ENCODE measurements around the gene PAGE2.

- TF ChIP-seq NR3C1 (CRISPR knock-in tag; IDR thresholded peaks at IDR 0.05) (no peak), HNRNPUL1 (IDR thresholded peaks at IDR 0.05; ENCODE audit: low read depth, low read length) (no peak), NCOA1 (CRISPR knock-in tag; IDR thresholded peaks at IDR 0.05) (no peak), ELF1 (CRISPR knock-in tag; IDR thresholded peaks at IDR 0.05) (no peak), ADNP (CRISPR knock-in tag; IDR thresholded peaks at IDR 0.05) (no peak), JUND (CRISPR knock-in tag; IDR thresholded peaks at IDR 0.05) (no peak), ZBTB38 (CRISPR knock-in tag; IDR thresholded peaks at IDR 0.05) (no peak), ZKSCAN8 (CRISPR knock-in tag; IDR thresholded peaks at IDR 0.05; ENCODE audit: borderline replicate concordance) (no peak), HCFC1 (IDR thresholded peaks at IDR 0.05; ENCODE audit: low read depth, low read length) (no peak), RXRA (CRISPR knock-in tag; IDR thresholded peaks at IDR 0.05) (no peak), ATF7 (IDR thresholded peaks at IDR 0.05) (no peak), ATF7 (CRISPR knock-in tag; IDR thresholded peaks at IDR 0.05) (no peak), FOXK2 (IDR thresholded peaks at IDR 0.05) (no peak)
Measured at GRCh38 chrX:55039471-55039870, 49.3 kb upstream of the PAGE2 start.
